Naive thymus-derived CD8-positive, alpha-beta T cell (primary cell): ENCODE measurements around the gene DCAF15. TPM values are rescaled to one million over a fixed set of nuclear protein-coding genes. Genes with fewer than 3 reads are reported as not detected.

ENCODE experiments used
- ATAC-seq, 2 donors: fragments of 150-1000 bp; cut with Tn5 transposase in 1 of 2; sonication (Bioruptor Pico), chemical (Tn5 transposase) in 1 of 2; 1 replicate in 1 of 2; 2 replicates in 1 of 2; pipeline ENCODE4 v1.10.0; 2021; ENCODE audit warnings: mild to moderate bottlenecking in 2 of 2, moderate library complexity in 2 of 2
- POLR2A ChIA-PET: fragments of 350-600 bp; sonication (Branson Sonifier 250); formaldehyde crosslinking; loops from one replicate; lab custom pipeline; 2021; ENCODE audit warnings: antibody characterized with exemption; lab: Charles Lee
- DNase-seq, 10 donors: peaks; one replicate each; pipeline versions ENCODE4 v3.0.0 to v3.0.0-alpha.2; 2020 to 2022
- H3K27ac Mint-ChIP-seq, 10 donors: one replicate each; pipeline ENCODE4 v1.8.0; 2020 to 2022; ENCODE audit warnings: mild to moderate bottlenecking in 10 of 10, mixed read lengths in 10 of 10, moderate library complexity in 4 of 10, inconsistent platforms in 1 of 10
- H3K27me3 Mint-ChIP-seq, 5 donors: one replicate each; pipeline ENCODE4 v1.8.0; 2021 to 2022; ENCODE audit warnings: mixed read lengths in 5 of 5
- H3K36me3 Mint-ChIP-seq, 3 donors: one replicate each; pipeline ENCODE4 v1.8.0; 2020 to 2022; ENCODE audit warnings: mixed read lengths in 3 of 3, mild to moderate bottlenecking in 2 of 3, inconsistent platforms in 1 of 3
- H3K4me1 Mint-ChIP-seq, 4 donors: one replicate each; pipeline ENCODE4 v1.8.0; 2021 to 2022; ENCODE audit warnings: mixed read lengths in 4 of 4
- H3K4me3 Mint-ChIP-seq, 10 donors: one replicate each; pipeline ENCODE4 v1.8.0; 2020 to 2022; ENCODE audit warnings: mild to moderate bottlenecking in 10 of 10, mixed read lengths in 10 of 10, moderate library complexity in 6 of 10, inconsistent platforms in 1 of 10
- H3K9me3 Mint-ChIP-seq, 9 donors: one replicate each; pipeline ENCODE4 v1.8.0; 2020 to 2022; ENCODE audit warnings: mixed read lengths in 9 of 9, mild to moderate bottlenecking in 3 of 9, inconsistent platforms in 1 of 9, moderate library complexity in 1 of 9
- polyA plus RNA-seq, 3 donors: library from polyadenylated mRNA; unstranded; fragments of 300-500 nt; fragmentation: Illumina TruSeq; gene quantifications; one replicate each; pipeline ENCODE4 v1.2.3, GENCODE V29; 2021
- total RNA-seq, 8 experiments: library from RNA in 2 of 8; stranded (reverse) in 2 of 8; gene quantifications; one replicate each; pipeline ENCODE4 v1.2.3 and lab custom pipeline; 2021 to 2026

DCAF15 gene
- total and polyA plus RNA-seq, 5 experiments from 2014 or later, result 2.9 to 93.6 (median 6.0) TPM

DNA sequence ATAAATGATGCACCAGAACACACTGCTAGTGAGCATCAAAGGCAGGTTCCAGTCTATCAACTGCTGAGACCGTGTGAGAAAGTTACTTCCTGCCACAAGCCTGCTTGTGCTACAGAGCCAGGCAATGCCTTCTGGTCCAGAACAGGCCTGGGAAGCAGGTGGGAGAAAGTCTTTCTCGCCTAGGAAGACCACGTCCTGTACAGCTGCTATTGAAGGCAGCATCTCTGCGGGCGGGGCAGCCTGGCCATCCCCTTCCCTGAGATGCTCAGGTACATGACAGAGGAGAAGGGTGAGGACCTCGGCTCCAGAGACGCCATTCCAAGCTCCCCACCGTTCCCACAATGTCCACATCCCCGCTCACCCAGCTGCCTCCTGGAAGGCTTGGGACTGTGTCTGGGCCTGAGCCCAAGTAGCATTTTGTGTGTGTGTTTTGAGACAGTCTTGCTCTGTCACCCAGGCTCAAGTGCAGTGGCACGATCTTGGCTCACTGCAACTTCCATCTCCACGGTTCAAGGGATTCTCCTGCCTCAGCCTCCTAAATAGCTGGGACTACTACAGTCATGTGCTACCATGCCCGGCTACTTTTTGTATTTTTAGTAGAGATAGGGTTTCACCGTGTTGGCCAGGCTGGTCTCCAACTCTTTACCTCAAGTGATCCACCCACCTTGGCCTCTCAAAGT lies 50.4 kb downstream of the DCAF15 start:
- Mint-ChIP-seq H3K27me3 (peaks cover 0 to 2% (median 0%) of the 10 kb centered on the region in 5 donors), H3K4me3 (peak overlapping the region; percentile 41 to 78 (median 68)), H3K36me3 (peaks cover 0 to 7% (median 4%) of the 10 kb centered on the region in 3 donors), H3K4me1 (peaks cover 26 to 78% (median 64%) of the 10 kb centered on the region in 4 donors), H3K27ac (peak overlapping the region; percentile 94 to 100 (median 98)), H3K9me3 (no peaks in the 10 kb centered on the region)
- no peak for ATAC-seq
- POLR2A ChIA-PET, result interaction anchor here (0.6 to 18.9 kb wide), 8 partner anchors 15 to 124 kb away, joined by 3 to 481 read pairs (median 5); partner anchors contain the start of genes DCAF15, IL27RA and RLN3
- DNase-seq, result peak in 5 of 10 donors; percentile 23 to 54 (median 46)

DNA sequence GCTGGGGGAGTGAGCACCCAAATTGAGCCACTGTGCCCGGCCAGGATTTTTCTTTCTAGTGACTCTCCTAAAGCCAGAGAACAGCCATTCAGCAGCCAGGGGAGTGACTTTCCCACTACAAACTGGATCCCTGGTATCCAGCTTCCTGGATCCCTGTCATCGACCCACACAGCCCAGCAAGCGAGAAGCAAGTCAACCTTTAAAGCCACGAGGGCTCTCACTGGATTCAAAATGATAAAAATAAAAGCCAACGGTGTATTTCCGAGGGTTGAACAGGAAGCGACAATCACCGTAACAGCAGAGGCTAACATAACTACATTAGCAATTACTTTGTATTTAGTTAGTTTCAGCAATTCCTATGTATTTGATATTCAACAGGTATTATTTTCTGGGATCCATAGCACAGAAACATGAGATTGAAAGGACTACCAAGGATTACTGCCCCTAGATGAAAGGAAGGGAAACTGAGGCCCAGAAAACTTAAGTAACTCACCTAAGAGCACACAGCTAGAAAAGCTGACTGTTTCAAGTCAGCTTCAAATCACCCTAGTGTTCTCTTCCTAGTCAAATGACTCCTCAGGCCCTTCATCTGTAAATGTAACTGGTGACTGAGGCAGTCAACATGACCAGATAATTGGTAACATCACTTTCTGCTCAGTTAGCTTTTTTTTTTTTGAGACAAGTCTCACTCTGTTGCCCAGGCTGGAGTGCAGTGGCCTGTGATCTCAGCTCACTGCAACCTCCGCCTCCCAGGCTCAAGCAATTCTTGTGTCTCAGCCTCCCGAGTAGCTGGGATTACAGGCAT lies 51.1 kb downstream of the DCAF15 start:
- Mint-ChIP-seq H3K9me3 (no peaks in the 10 kb centered on the region), H3K27ac (peak overlapping the region; percentile 94 to 100 (median 98)), H3K4me1 (peaks cover 26 to 74% (median 64%) of the 10 kb centered on the region in 4 donors), H3K4me3 (peak overlapping the region; percentile 41 to 78 (median 68)), H3K36me3 (peaks cover 0 to 7% (median 4%) of the 10 kb centered on the region in 3 donors), H3K27me3 (peaks cover 0 to 2% (median 0%) of the 10 kb centered on the region in 5 donors)
- no peak for ATAC-seq
- POLR2A ChIA-PET, result interaction anchor here (0.6 to 18.9 kb wide), 6 partner anchors 12 to 51 kb away, joined by 4 to 481 read pairs (median 22); partner anchors contain the start of genes DCAF15, IL27RA and RLN3
- DNase-seq, result peak in 2 of 10 donors; percentile 43 to 50

DNA sequence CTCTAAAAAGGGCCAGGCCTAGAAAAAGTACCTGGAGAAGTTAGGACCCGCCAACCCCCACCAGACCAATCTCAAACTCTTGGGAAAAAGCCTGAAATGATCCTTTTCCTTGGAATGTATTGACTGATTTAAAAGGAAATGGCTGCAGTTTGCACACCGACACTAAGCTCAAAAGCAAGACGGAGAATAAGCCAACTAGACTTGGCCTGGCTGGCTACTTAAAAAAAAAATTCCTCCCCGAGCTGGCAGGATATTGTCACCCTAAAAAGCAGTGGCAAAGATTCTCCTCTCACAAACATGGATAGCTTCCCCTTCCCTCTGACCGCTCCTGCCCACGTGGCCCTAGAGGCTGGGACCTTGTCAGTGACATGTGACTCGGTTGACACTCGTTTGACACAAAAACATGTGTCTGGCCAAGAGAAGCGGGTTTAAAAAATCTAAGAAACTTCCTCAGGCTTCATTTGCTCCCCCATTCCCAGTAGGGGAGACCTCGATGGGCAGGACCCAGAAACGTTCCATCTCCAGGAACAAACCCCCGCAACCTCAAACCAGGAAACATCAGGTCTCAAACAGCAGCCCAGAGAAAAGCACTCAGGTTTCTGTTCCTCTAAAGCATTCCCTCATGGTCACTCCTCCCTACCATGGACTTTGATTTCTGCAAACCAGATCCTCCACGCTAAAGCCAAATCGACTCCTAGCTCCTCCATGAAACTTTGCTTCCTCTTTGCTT lies 52.5 kb downstream of the DCAF15 start:
- Mint-ChIP-seq H3K9me3 (no peaks in the 10 kb centered on the region), H3K27me3 (peaks cover 0 to 2% (median 0%) of the 10 kb centered on the region in 5 donors), H3K36me3 (peaks cover 0 to 4% (median 0%) of the 10 kb centered on the region in 3 donors), H3K4me1 (peaks cover 26 to 64% (median 60%) of the 10 kb centered on the region in 4 donors), H3K27ac (peak overlapping the region; percentile 90 to 100 (median 97)), H3K4me3 (peak overlapping the region; percentile 68 to 95 (median 79))
- POLR2A ChIA-PET, result interaction anchor here (1.0 to 18.9 kb wide), 5 partner anchors 21 to 132 kb away, joined by 3 to 481 read pairs (median 38); partner anchors contain the start of genes DCAF15, IL27RA and RLN3
- peak in 1 of 10 donors; percentile 23 for DNase-seq
- no peak for ATAC-seq

DNA sequence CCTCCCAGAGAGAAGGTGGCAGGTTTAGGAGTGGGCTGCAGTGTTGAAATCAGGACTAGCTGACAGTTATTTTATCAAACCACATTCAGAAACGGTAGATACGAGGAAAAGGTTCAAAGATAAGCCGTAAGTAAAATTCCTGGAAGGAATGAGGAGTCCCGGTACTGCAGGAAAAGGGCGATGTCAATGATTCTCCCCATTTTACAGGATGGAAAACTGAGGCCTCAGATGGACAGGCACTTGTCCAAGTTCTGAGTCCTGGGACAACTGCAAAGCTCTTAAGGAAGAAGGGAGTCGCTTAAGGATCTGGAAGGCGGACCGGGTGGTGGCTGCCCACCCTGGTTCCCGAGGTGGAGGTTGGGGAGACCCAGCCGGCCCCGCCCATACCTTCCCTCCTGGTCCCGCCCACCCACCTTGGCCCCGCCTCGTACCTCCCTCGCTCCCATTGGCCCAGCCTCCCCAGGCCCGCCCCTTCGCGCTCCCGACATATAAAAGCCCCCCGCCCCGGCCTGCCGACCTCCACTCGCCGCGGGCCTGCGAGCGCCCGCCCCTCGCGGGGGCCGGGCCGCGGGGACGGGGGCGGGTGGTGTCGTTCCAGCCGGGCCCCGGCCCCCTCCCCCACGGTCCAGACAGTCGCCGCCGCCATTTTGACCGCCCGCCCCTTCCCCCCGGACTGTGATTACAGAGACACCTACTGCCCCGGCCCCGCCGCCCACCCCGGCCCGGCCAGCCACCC lies 53.2 kb downstream of the DCAF15 start:
- Mint-ChIP-seq H3K9me3 (no peaks in the 10 kb centered on the region), H3K36me3 (peaks cover 0 to 4% (median 0%) of the 10 kb centered on the region in 3 donors), H3K27ac (peak overlapping the region; percentile 90 to 100 (median 99))

DNA sequence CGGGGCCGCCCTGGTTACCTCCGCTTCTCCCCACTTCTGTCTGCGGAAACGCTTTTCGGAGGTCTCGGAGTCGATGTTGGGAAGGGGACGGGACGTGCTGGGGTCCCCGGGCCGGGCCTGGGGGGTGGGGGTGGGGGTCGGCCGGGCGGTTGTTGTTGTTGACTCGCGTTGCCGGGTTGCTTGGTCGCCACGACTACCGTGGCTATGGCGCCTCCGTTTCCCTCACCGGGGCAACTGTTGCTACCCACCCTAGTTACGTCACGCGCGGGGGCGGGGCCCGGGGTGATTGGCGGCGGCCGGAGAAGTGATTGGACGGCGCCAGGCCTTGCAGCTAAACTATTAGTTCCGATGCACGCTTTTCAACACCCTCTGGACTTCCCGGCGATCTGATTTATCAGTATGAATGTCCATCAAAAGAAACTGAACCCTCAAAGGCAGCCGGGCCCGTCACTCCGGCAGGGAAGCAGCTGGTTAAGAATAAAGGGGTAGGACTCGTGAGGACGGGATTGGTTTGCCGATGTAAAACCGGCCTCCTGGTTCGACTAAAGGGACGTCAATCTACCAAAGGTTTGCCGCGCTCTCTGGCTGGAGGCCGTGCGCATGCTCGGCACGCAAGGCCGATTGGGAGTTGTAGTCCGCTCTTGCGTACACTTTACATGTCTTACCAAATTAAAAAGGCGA lies 53.9 kb downstream of the DCAF15 start, which contains the start of gene RFX1:
Gene RFX1, minus strand, starts transcription at position 236 of the 681 bp plus-strand sequence. CDS start 12,477 bp downstream, outside the sequence.
- ATAC-seq (peak; percentile 74 to 76), DNase-seq (peak; percentile 99 to 100 (median 100))
- Mint-ChIP-seq H3K27me3 (peaks cover 0 to 2% (median 0%) of the 10 kb centered on the region in 5 donors), H3K4me3 (peak within 1 kb of the TSS; percentile 81 to 98 (median 91)), H3K27ac (peak within 1 kb of the TSS; percentile 95 to 100 (median 99)), H3K36me3 (peaks cover 0 to under 1% (median 0%) of the 10 kb centered on the region in 3 donors), H3K9me3 (no peaks in the 10 kb centered on the region), H3K4me1 (peaks cover 18 to 50% (median 46%) of the 10 kb centered on the region in 4 donors)
- POLR2A ChIA-PET, result interaction anchor here (0.6 to 18.9 kb wide), 25 partner anchors 9 to 512 kb away, joined by 3 to 481 read pairs (median 5); partner anchors contain the start of genes ASF1B, BRME1, CC2D1A and DCAF15

More for the DNA sequence above, 53.2 kb downstream of the DCAF15 start:
- Mint-ChIP-seq H3K4me3 (peak overlapping the region; percentile 68 to 98 (median 91)), H3K4me1 (peaks cover 21 to 57% (median 53%) of the 10 kb centered on the region in 4 donors), H3K27me3 (peaks cover 0 to 2% (median 0%) of the 10 kb centered on the region in 5 donors)
- ATAC-seq (peak; percentile 45 to 48), DNase-seq (peak; percentile 89 to 96 (median 92))
- POLR2A ChIA-PET, result interaction anchor here (0.7 to 18.9 kb wide), 24 partner anchors 8 to 512 kb away, joined by 3 to 481 read pairs (median 5); partner anchors contain the start of genes ASF1B, BRME1, CC2D1A and DCAF15

DNA sequence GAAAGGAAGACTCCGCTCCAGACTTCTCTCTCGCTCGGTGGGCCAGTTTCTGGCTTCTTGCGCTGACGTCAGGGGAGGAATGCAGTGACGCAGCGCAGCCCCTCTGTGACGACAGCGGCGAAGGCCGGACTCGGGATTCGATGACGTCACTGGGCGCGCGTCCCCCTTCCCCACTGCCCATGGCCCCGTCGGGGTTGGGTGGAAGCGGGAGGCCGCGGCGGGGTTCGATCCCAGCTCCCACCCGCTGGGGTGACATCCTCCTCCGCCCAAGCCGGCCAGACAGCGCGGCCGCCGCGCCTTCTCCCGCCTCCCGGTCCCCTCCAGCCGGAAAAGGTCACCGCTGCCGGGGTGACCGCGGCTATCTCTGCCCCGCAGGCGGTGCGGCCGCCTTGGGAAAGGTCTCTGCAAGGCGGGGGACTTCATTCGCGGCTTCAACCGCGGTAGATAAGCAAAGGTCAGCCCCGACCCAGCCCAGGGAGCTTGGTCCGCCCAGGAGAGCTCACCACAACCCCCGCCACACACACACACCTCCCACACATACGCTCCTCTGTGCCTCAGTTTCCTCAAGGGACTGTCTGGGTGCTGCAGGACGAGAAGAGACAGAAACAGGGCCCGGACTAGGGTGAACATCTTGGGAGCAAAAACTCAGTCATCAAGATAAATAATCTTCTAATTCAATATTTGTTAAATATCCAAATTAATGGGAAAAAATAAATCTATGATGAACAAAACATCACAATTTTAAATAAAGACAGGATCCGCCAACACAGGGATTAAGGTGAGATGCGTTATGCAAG lies 54.7 kb downstream of the DCAF15 start:
- POLR2A ChIA-PET, result interaction anchor here (0.6 to 18.9 kb wide), 23 partner anchors 9 to 511 kb away, joined by 3 to 481 read pairs (median 5); partner anchors contain the start of genes ASF1B, BRME1, CC2D1A and DCAF15

More for the DNA sequence above, 54.7 kb downstream of the DCAF15 start:
- H3K4me3 Mint-ChIP-seq, result peak overlapping the region; percentile 81 to 98 (median 91)
- ATAC-seq, result peak; percentile 9 to 31
- no peaks in the 10 kb centered on the region for H3K9me3 Mint-ChIP-seq
- H3K27ac Mint-ChIP-seq, result peak overlapping the region; percentile 95 to 100 (median 99)
- H3K4me1 Mint-ChIP-seq, result peaks cover 18 to 42% (median 41%) of the 10 kb centered on the region in 4 donors
- H3K36me3 Mint-ChIP-seq, result no peaks in the 10 kb centered on the region
- peaks cover 0 to 2% (median 0%) of the 10 kb centered on the region in 5 donors for H3K27me3 Mint-ChIP-seq
- peak in 2 of 10 donors; percentile 73 to 95 for DNase-seq

Other genes with a start within 250 kb of the DCAF15 start
- gene MRI1, start 188.0 kb upstream of the DCAF15 start, total RNA-seq, result 10 to 100 TPM; 83.3 to 85.1 TPM
- 10 to 100 TPM in 2 of 3 donors, 1 to 10 TPM in 1; 6.4 to 15.5 (median 11.6) TPM for gene MRI1, start 188.0 kb upstream of the DCAF15 start, polyA plus RNA-seq
- gene C19orf53, start 178.1 kb upstream of the DCAF15 start, total RNA-seq, result 10 to 100 TPM; 74.1 to 80.0 TPM
- 100 to 1,000 TPM; 248 to 324 (median 278) TPM for gene C19orf53, start 178.1 kb upstream of the DCAF15 start, polyA plus RNA-seq
- gene ZSWIM4, start 157.1 kb upstream of the DCAF15 start, total RNA-seq, result 1 to 10 TPM; 7.8 to 8.1 TPM
- gene ZSWIM4, start 157.1 kb upstream of the DCAF15 start, polyA plus RNA-seq, result 1 to 10 TPM in 2 of 3 donors, under 1 TPM in 1; 0.30 to 1.5 (median 1.1) TPM
- not detected for gene NANOS3, start 75.4 kb upstream of the DCAF15 start, total RNA-seq
- gene NANOS3, start 75.4 kb upstream of the DCAF15 start, polyA plus RNA-seq, result not detected
- 1 to 10 TPM; 3.0 to 3.7 TPM for gene BRME1, start 46.4 kb upstream of the DCAF15 start, total RNA-seq
- under 1 TPM; 0.49 to 0.94 (median 0.76) TPM for gene BRME1, start 46.4 kb upstream of the DCAF15 start, polyA plus RNA-seq
- 10 to 100 TPM; 29.7 to 30.7 TPM for gene CC2D1A, start 46.3 kb upstream of the DCAF15 start, total RNA-seq
- gene CC2D1A, start 46.3 kb upstream of the DCAF15 start, polyA plus RNA-seq, result 10 to 100 TPM in 1 of 3 donors, 1 to 10 TPM in 2; 4.3 to 10.5 (median 5.5) TPM
- gene PODNL1, start 14.1 kb upstream of the DCAF15 start, total RNA-seq, result not detected
- not detected for gene PODNL1, start 14.1 kb upstream of the DCAF15 start, polyA plus RNA-seq
- 10 to 100 TPM; 17.1 to 18.8 TPM for gene RFX1, start 53.8 kb downstream of the DCAF15 start, total RNA-seq
- 1 to 10 TPM in 2 of 3 donors, under 1 TPM in 1; 0.84 to 1.1 (median 1.0) TPM for gene RFX1, start 53.8 kb downstream of the DCAF15 start, polyA plus RNA-seq
- gene RLN3, start 75.6 kb downstream of the DCAF15 start, total RNA-seq, result not detected
- under 1 TPM in 1 of 3 donors, not detected in 2; 0.50 TPM for gene RLN3, start 75.6 kb downstream of the DCAF15 start, polyA plus RNA-seq
- gene IL27RA, start 79.3 kb downstream of the DCAF15 start, total RNA-seq, result 10 to 100 TPM; 54.2 to 54.7 TPM
- gene IL27RA, start 79.3 kb downstream of the DCAF15 start, polyA plus RNA-seq, result 10 to 100 TPM; 54.5 to 91.2 (median 83.9) TPM
- gene PALM3, start 109.6 kb downstream of the DCAF15 start, total RNA-seq, result not detected
- under 1 TPM in 1 of 3 donors, not detected in 2; 0.13 TPM for gene PALM3, start 109.6 kb downstream of the DCAF15 start, polyA plus RNA-seq
- gene MISP3, start 120.3 kb downstream of the DCAF15 start, total RNA-seq, result under 1 TPM; 0.44 to 0.99 TPM
- 1 to 10 TPM in 1 of 3 donors, under 1 TPM in 2; 0.36 to 1.4 (median 0.59) TPM for gene MISP3, start 120.3 kb downstream of the DCAF15 start, polyA plus RNA-seq
- under 1 TPM in 1 of 2 experiments, not detected in 1; 0.85 TPM for gene C19orf67, start 133.3 kb downstream of the DCAF15 start, total RNA-seq
- not detected for gene C19orf67, start 133.3 kb downstream of the DCAF15 start, polyA plus RNA-seq
- 10 to 100 TPM; 66.4 to 68.3 TPM for gene SAMD1, start 138.2 kb downstream of the DCAF15 start, total RNA-seq
- gene SAMD1, start 138.2 kb downstream of the DCAF15 start, polyA plus RNA-seq, result 1 to 10 TPM; 2.3 to 5.2 (median 2.7) TPM
- gene PRKACA, start 165.3 kb downstream of the DCAF15 start, total RNA-seq, result 10 to 100 TPM; 54.7 to 56.8 TPM
- gene PRKACA, start 165.3 kb downstream of the DCAF15 start, polyA plus RNA-seq, result 1 to 10 TPM; 1.1 to 1.8 (median 1.3) TPM
- 1 to 10 TPM; 2.7 to 4.6 TPM for gene ASF1B, start 184.1 kb downstream of the DCAF15 start, total RNA-seq
- 1 to 10 TPM; 2.3 to 4.2 (median 3.7) TPM for gene ASF1B, start 184.1 kb downstream of the DCAF15 start, polyA plus RNA-seq